ENCODE data around the gene EPHB2.
A peak's percentile ranks its signal among the peaks of the same experiment; 100 is the strongest.

Gene EPHB2

GRCh38 chr1:22827666-22828483 is 117.2 kb downstream of the EPHB2 start:
- H3K4me3 ChIP-seq (ENCODE audit: low read depth, low read length) = no peak overlapping the region
- no peak for DNase-seq (ENCODE audit: low read depth)
- TF ChIP-seq MAX (IDR thresholded peaks at IDR 0.05; ENCODE audit: low read depth, low read length) (no peak), POLR2A (IDR thresholded peaks at IDR 0.05; ENCODE audit: extremely low read depth, insufficient read length) (no peak)

- DNase-seq (ENCODE audit: low read depth) = no peak
Measured at GRCh38 chr1:22828484-22829308, 118.1 kb downstream of the EPHB2 start.

GRCh38 chr1:22829309-22829989 is 118.8 kb downstream of the EPHB2 start:
- H3K4me3 ChIP-seq (ENCODE audit: low read depth, low read length) = no peak overlapping the region
- no peak for TF ChIP-seq POLR2A (IDR thresholded peaks at IDR 0.05; ENCODE audit: extremely low read depth, insufficient read length)
- no peak for TF ChIP-seq CTCF (IDR thresholded peaks at IDR 0.05; ENCODE audit: low read depth, low read length)
- no peak for TF ChIP-seq MAX (IDR thresholded peaks at IDR 0.05; ENCODE audit: low read depth, low read length)
- no peak for TF ChIP-seq MYC (IDR thresholded peaks at IDR 0.05; ENCODE audit: low read depth, low read length)
- no peak for DNase-seq (ENCODE audit: low read depth)

More at GRCh38 chr1:22828484-22829308, 118.1 kb downstream of the EPHB2 start:
- no peak overlapping the region for H3K4me3 ChIP-seq (ENCODE audit: low read depth, low read length)
- no peak for TF ChIP-seq CTCF (IDR thresholded peaks at IDR 0.05; ENCODE audit: low read depth, low read length)
- TF ChIP-seq MAX (IDR thresholded peaks at IDR 0.05; ENCODE audit: low read depth, low read length) = 0 out of 2 replicates have a peak, but pooled peaks have one; percentile 9

GRCh38 chr1:22830041-22830566 is 119.5 kb downstream of the EPHB2 start:
- H3K4me3 ChIP-seq (ENCODE audit: low read depth, low read length) = no peak overlapping the region
- no peak for DNase-seq (ENCODE audit: low read depth)
- TF ChIP-seq MYC (IDR thresholded peaks at IDR 0.05; ENCODE audit: low read depth, low read length) = no peak
- TF ChIP-seq MAX (IDR thresholded peaks at IDR 0.05; ENCODE audit: low read depth, low read length) = no peak
- TF ChIP-seq CTCF (IDR thresholded peaks at IDR 0.05; ENCODE audit: low read depth, low read length) = no peak
- TF ChIP-seq POLR2A (IDR thresholded peaks at IDR 0.05; ENCODE audit: extremely low read depth, insufficient read length) = no peak

- no peak for DNase-seq (ENCODE audit: low read depth)
- TF ChIP-seq MYC (IDR thresholded peaks at IDR 0.05; ENCODE audit: low read depth, low read length) = no peak
- TF ChIP-seq POLR2A (IDR thresholded peaks at IDR 0.05; ENCODE audit: extremely low read depth, insufficient read length) = no peak
- no peak for TF ChIP-seq CTCF (IDR thresholded peaks at IDR 0.05; ENCODE audit: low read depth, low read length)
- TF ChIP-seq MAX (IDR thresholded peaks at IDR 0.05; ENCODE audit: low read depth, low read length) = no peak
- H3K4me3 ChIP-seq (ENCODE audit: low read depth, low read length) = no peak overlapping the region
Measured at GRCh38 chr1:22830757-22831340, 120.2 kb downstream of the EPHB2 start.
